Measurements from ENCODE around the gene AKAP10. TPM values are rescaled to one million over a fixed set of nuclear protein-coding genes. Genes with fewer than 3 reads are reported as not detected.

The AKAP10 gene
- total and polyA plus RNA-seq, 10 of the 15 experiments (the other 5 are each of a cell fraction or from before 2014, with no cell fraction given), result 4.3 to 23.7 (median 14.7) TPM

DNA sequence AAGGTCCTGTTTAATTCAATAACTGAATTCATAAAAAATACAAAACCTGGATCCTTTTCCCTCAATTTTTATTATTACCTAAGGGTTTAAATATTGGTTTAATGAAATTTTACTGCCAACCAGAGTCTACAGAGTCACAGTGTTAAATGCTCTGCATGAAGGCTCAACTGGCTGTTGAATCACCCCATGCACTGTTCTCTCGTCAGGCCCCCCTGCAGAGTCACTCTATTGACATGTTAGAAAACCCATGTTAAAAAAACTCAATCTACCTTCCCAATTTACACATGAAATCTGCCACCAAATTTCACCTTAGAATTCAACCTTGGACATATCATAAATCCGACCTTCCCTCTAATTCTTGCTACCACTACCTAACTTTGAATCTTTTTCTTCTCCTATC, 66.6 kb downstream of the AKAP10 start:
- ChIA-PET POLR2A (no interaction called here), CTCF (no interaction called here), RAD21 (ENCODE audit: unreplicated experiment) (no interaction called here), SMC1A (ENCODE audit: uncharacterized antibody, unreplicated experiment) (no interaction called here)
- Histone ChIP-seq H4K20me1 (ENCODE audit: control insufficient read depth, insufficient read depth) (no peaks in the 10 kb centered on the region), H3K9me3 (replicated peaks; ENCODE audit: control insufficient read depth, insufficient read depth, low read length) (no peaks in the 10 kb centered on the region), H3K4me3 (no peak overlapping the region), H3K9ac (ENCODE audit: control insufficient read depth, insufficient read depth, low read length) (no peak overlapping the region), H3K36me3 (ENCODE audit: control insufficient read depth in 2 of 2, insufficient read depth in 2 of 2, low read length in 1 of 2) (peaks cover 0 to 39% of the 10 kb centered on the region in 2 experiments), H3K4me2 (ENCODE audit: control insufficient read depth, insufficient read depth) (no peak overlapping the region), H3K4me1 (ENCODE audit: control insufficient read depth, insufficient read depth, low read length) (no peaks in the 10 kb centered on the region), H3K27me3 (replicated peaks in 1 of 2; ENCODE audit: control insufficient read depth in 2 of 2, insufficient read depth in 2 of 2, low read length in 1 of 2) (no peaks in the 10 kb centered on the region), H3K27ac (ENCODE audit: control insufficient read depth, insufficient read depth) (no peak overlapping the region), H3K79me2 (ENCODE audit: control insufficient read depth, insufficient read depth, low read length) (no peaks in the 10 kb centered on the region), H2AFZ (ENCODE audit: control insufficient read depth, low read depth, low read length) (no peak overlapping the region)
- ATAC-seq (no peak), FAIRE-seq (no peak), DNase-seq (ENCODE audit: low read depth, low spot score) (no peak)
- in situ Hi-C loops (cut with MboI) (no loop called here), intact Hi-C loops (cut with micrococcal nuclease; ENCODE audit: unreplicated experiment) (no loop called here)
- no TSS peak for BruUV-seq (replicated peaks)
- 100% methylated on average over 2 of the region's 2 CpGs for WGBS (ENCODE audit: insufficient coverage, insufficient replicate concordance, low lambda C conversion rate, missing lambda C conversion rate)
- TF ChIP-seq MEF2B (IDR thresholded peaks at IDR 0.05; ENCODE audit: partially characterized antibody, poor library complexity, severe bottlenecking) (no peak), EZH2 (IDR thresholded peaks at IDR 0.05; ENCODE audit: borderline replicate concordance, control insufficient read depth, low read depth, low read length) (no peak), CREB1 (IDR thresholded peaks at IDR 0.05; ENCODE audit: low read depth) (no peak), TAF1 (IDR thresholded peaks at IDR 0.05; ENCODE audit: borderline replicate concordance, low read depth, low read length) (no peak), HDGF (IDR thresholded peaks at IDR 0.05) (no peak), MXI1 (IDR thresholded peaks at IDR 0.05; ENCODE audit: low read depth, low read length) (no peak), YBX1 (IDR thresholded peaks at IDR 0.05) (no peak), GABPA (IDR thresholded peaks at IDR 0.05; ENCODE audit: low read depth) (no peak), SMAD1 (IDR thresholded peaks at IDR 0.05; ENCODE audit: low read depth, partially characterized antibody) (no peak), NKRF (conservative IDR thresholded peaks at IDR 0.05) (no peak)
- TF ChIP-seq, protein P1, sequence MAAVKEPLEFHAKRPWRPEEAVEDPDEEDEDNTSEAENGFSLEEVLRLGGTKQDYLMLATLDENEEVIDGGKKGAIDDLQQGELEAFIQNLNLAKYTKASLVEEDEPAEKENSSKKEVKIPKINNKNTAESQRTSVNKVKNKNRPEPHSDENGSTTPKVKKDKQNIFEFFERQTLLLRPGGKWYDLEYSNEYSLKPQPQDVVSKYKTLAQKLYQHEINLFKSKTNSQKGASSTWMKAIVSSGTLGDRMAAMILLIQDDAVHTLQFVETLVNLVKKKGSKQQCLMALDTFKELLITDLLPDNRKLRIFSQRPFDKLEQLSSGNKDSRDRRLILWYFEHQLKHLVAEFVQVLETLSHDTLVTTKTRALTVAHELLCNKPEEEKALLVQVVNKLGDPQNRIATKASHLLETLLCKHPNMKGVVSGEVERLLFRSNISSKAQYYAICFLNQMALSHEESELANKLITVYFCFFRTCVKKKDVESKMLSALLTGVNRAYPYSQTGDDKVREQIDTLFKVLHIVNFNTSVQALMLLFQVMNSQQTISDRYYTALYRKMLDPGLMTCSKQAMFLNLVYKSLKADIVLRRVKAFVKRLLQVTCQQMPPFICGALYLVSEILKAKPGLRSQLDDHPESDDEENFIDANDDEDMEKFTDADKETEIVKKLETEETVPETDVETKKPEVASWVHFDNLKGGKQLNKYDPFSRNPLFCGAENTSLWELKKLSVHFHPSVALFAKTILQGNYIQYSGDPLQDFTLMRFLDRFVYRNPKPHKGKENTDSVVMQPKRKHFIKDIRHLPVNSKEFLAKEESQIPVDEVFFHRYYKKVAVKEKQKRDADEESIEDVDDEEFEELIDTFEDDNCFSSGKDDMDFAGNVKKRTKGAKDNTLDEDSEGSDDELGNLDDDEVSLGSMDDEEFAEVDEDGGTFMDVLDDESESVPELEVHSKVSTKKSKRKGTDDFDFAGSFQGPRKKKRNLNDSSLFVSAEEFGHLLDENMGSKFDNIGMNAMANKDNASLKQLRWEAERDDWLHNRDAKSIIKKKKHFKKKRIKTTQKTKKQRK (IDR thresholded peaks at IDR 0.05; ENCODE audit: low read depth, low read length), result no peak
- TF ChIP-seq, protein P2, sequence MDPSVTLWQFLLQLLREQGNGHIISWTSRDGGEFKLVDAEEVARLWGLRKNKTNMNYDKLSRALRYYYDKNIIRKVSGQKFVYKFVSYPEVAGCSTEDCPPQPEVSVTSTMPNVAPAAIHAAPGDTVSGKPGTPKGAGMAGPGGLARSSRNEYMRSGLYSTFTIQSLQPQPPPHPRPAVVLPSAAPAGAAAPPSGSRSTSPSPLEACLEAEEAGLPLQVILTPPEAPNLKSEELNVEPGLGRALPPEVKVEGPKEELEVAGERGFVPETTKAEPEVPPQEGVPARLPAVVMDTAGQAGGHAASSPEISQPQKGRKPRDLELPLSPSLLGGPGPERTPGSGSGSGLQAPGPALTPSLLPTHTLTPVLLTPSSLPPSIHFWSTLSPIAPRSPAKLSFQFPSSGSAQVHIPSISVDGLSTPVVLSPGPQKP (IDR thresholded peaks at IDR 0.05; ENCODE audit: low read depth, low read length), result no peak
- TF ChIP-seq, protein P3, sequence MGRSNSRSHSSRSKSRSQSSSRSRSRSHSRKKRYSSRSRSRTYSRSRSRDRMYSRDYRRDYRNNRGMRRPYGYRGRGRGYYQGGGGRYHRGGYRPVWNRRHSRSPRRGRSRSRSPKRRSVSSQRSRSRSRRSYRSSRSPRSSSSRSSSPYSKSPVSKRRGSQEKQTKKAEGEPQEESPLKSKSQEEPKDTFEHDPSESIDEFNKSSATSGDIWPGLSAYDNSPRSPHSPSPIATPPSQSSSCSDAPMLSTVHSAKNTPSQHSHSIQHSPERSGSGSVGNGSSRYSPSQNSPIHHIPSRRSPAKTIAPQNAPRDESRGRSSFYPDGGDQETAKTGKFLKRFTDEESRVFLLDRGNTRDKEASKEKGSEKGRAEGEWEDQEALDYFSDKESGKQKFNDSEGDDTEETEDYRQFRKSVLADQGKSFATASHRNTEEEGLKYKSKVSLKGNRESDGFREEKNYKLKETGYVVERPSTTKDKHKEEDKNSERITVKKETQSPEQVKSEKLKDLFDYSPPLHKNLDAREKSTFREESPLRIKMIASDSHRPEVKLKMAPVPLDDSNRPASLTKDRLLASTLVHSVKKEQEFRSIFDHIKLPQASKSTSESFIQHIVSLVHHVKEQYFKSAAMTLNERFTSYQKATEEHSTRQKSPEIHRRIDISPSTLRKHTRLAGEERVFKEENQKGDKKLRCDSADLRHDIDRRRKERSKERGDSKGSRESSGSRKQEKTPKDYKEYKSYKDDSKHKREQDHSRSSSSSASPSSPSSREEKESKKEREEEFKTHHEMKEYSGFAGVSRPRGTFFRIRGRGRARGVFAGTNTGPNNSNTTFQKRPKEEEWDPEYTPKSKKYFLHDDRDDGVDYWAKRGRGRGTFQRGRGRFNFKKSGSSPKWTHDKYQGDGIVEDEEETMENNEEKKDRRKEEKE (IDR thresholded peaks at IDR 0.05), result no peak
